Stimulated activated naive CD4-positive, alpha-beta T cell (primary cell): ENCODE measurements around the gene LINC01488.

ENCODE experiments used
- DNase-seq, 6 experiments: peaks; one replicate each; lab custom pipeline; 2025; lab: John Stamatoyannopoulos, UW

Gene LINC01488

GRCh38 chr11:69463995-69464960 lies 17.2 kb upstream of the LINC01488 start:
- no peak for DNase-seq

GRCh38 chr11:69465236-69466000 lies 16.0 kb upstream of the LINC01488 start:
- DNase-seq: no peak

GRCh38 chr11:69466039-69466438 lies 15.4 kb upstream of the LINC01488 start:
- no peak for DNase-seq

- no peak for DNase-seq
Measured at GRCh38 chr11:69467196-69467595, 14.3 kb upstream of the LINC01488 start.

GRCh38 chr11:69467646-69468045 lies 13.8 kb upstream of the LINC01488 start:
- no peak for DNase-seq

GRCh38 chr11:69468221-69468620 lies 13.2 kb upstream of the LINC01488 start:
- no peak for DNase-seq

GRCh38 chr11:69468911-69469885 lies 12.3 kb upstream of the LINC01488 start:
- DNase-seq: no peak

GRCh38 chr11:69470301-69470700 lies 11.2 kb upstream of the LINC01488 start:
- no peak for DNase-seq

GRCh38 chr11:69470793-69471728 lies 10.4 kb upstream of the LINC01488 start:
- no peak for DNase-seq

GRCh38 chr11:69471729-69472540 lies 9.5 kb upstream of the LINC01488 start:
- DNase-seq: no peak

GRCh38 chr11:69472541-69473275 lies 8.8 kb upstream of the LINC01488 start:
- no peak for DNase-seq

- no peak for DNase-seq
Measured at GRCh38 chr11:69473276-69473845, 8.1 kb upstream of the LINC01488 start.

GRCh38 chr11:69474736-69475135 lies 6.7 kb upstream of the LINC01488 start:
- no peak for DNase-seq

GRCh38 chr11:69475141-69475865 lies 6.2 kb upstream of the LINC01488 start:
- no peak for DNase-seq

GRCh38 chr11:69475866-69476471 lies 5.5 kb upstream of the LINC01488 start:
- no peak for DNase-seq

- DNase-seq: no peak
Measured at GRCh38 chr11:69476509-69476961, 4.9 kb upstream of the LINC01488 start.

GRCh38 chr11:69477086-69477485 lies 4.4 kb upstream of the LINC01488 start:
- DNase-seq: no peak
